IPS-11a (cell line): ENCODE measurements around the gene KMT5C.
A peak's percentile ranks its signal among the peaks of the same experiment; 100 is the strongest.
"Not testable (repeated sequence)": the region's sequence is repeated elsewhere in the genome, so short reads cannot be mapped to it uniquely, and the experiment has no call there.

ENCODE experiments used
- H3K4me3 ChIP-seq: one replicate; pipeline ENCODE4 v1.5.1; 2013; ENCODE audit warnings: low read depth, low read length, control low read depth

KMT5C gene

GRCh38 chr19:55315956-55316525 is 23.6 kb upstream of the KMT5C start:
- no peak overlapping the region for H3K4me3 ChIP-seq

DNA sequence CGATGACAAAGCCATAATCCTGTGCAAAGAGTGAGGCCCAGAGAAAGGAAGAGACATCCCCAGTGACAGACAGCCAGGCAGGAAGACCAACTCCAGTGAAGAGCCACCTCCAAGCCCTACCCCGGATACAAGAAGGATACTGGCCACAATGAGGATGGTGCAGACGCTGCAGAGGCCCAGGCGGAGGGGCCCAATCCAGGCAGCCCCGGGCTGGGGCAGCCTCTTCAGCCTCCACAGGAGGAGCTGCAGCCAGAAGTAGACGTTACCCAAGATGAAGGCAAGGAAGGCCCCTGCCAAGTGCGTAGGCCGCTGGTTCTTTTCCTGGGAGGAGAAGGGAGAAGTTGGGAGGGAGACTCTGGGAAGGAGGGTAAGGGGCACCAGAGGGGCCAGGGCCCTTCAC is 23.0 kb upstream of the KMT5C start:
- H3K4me3 ChIP-seq, result no peak overlapping the region

GRCh38 chr19:55319785-55320184 is 19.9 kb upstream of the KMT5C start:
- H3K4me3 ChIP-seq, result peak overlapping the region; percentile 17

DNA sequence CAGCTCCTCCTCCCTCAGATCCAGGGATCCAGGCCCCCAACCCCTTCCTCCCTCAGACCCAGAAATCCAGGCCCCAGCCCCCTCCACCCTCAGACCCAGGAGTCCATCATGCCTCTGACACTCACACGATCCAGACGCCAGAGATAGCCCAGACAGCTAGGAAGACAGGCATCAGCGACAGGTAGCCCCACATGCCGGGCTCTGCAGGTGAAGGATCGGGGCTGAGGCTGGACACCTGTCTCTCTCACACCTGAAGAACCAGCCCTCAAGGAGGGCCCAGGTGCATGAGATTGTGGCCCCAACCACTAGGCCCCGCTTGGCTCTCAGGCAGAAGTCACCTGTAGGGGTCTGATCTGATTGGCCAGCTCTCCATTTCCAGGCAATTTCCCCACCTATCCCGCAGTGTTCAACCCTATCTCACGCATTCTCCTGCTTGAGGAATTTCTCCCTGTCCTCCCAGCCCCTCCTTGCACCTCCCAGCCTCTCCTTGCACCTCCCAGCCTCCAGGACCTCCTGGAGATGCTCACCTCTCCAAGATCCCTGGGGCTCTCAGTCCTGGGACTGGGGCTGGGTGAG is 18.7 kb upstream of the KMT5C start:
- H3K4me3 ChIP-seq, result no peak overlapping the region

- H3K4me3 ChIP-seq, result no peak overlapping the region
Measured at GRCh38 chr19:55321466-55322137, 18.1 kb upstream of the KMT5C start.

GRCh38 chr19:55322204-55322885 is 17.3 kb upstream of the KMT5C start:
- no peak overlapping the region for H3K4me3 ChIP-seq

- no peak overlapping the region for H3K4me3 ChIP-seq
Measured at GRCh38 chr19:55324662-55325061, 15.0 kb upstream of the KMT5C start.

DNA sequence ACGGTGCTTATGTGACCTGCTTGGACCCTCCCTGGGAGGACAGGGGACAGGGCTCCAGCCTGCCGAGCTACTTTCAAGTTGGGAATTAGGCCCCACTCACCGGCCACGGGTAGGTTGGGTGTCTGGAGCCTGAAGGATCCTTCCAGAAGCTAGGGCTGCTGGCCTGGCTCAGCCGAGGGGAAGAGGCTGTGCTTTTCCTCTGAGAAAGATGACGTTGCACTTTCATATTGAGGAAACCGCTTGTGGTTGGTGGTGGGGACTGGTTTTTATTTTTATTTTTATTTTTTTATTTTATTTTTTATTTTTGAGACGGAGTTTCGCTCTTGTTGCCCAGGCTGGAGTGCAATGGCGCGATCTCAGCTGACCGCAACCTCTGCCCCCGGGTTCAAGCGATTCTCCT is 14.5 kb upstream of the KMT5C start, which contains the start of gene TMEM150B:
Gene TMEM150B (minus strand): TSS at position 170 of the 400 bp plus-strand sequence. CDS start 4,305 bp downstream, outside the sequence.
- no peak within 1 kb of the TSS for H3K4me3 ChIP-seq

DNA sequence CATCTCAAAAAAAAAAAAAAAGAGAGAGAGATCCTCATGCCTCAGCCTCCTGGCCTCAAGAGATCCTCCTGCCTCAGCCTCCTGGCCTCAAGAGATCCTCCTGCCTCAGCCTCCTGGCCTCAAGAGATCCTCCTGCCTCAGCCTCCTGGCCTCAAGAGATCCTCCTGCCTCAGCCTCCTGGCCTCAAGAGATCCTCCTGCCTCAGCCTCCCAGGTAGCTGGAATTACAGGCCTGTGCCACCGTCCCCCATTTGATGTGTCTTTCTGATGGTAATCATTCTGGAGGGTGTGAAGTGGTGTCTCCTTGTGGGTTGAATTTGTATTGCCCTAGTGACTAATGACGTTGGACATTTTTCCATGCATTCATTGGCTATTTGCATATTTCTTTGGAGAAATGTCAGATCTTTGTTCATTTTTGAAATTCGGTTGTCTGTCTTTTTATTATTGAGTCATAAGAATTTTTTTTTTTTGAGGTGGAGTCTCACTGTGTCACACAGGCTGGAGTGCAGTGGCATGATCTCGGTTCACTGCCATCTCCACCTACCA is 10.8 kb upstream of the KMT5C start:
- H3K4me3 ChIP-seq, result not testable (repeated sequence)

DNA sequence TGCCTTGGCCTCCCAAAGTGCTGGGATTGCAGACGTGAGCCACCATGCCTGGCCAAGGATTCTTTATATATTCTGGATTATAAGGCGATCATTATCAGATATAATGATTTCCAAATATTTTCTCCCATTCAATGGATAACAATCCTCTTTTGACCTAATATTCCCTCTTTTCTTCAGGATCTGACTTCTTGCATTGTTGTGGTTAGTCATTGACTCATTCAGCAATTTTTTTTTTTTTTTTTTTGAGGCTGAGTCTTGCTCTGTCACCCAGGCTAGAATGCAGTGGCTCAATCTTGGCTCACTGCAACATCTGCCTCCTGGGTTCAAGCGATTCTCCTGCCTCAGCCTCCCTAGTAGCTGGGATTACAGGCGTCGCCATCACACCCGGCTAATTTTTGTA is 9.9 kb upstream of the KMT5C start:
- H3K4me3 ChIP-seq, result not testable (repeated sequence)

DNA sequence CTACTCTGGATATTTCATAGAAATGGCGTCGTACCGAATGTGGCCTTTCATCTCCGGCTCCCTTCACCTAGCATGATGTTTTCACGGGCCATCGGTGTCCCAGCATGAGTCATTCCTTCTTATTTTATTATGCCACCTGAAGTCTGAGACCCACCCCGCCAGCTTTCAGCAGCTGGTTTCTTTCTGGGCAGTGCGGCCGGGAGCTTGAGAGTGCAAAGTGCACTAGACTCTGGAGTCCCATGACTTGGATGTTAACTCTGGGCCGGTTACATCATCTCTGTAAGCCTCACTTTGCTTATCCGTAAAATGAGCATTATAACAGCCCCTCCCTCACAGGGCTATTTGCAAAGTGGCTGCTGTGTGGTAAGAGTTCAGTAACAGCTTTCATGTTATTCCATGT is 5.8 kb upstream of the KMT5C start:
- H3K4me3 ChIP-seq, result no peak overlapping the region

DNA sequence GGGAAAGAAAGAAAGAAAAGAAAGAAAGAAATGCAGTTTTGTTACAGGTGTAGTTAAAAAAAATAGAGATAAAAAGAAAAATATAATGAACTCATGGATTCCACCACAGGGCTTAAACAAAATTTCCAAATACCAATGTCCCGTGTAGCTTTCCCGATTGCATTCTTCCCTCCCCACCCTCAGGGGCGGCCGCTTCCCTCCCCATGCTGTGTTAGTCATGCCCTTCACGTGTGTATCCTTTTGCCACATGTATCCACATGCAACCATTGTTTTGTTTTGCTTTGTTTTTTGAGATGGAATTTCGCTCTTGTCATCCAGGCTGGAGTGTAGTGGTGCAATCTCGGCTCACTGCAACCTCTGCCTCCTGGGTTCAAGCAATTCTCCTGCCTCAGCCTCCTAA is 3.6 kb upstream of the KMT5C start:
- no peak overlapping the region for H3K4me3 ChIP-seq

DNA sequence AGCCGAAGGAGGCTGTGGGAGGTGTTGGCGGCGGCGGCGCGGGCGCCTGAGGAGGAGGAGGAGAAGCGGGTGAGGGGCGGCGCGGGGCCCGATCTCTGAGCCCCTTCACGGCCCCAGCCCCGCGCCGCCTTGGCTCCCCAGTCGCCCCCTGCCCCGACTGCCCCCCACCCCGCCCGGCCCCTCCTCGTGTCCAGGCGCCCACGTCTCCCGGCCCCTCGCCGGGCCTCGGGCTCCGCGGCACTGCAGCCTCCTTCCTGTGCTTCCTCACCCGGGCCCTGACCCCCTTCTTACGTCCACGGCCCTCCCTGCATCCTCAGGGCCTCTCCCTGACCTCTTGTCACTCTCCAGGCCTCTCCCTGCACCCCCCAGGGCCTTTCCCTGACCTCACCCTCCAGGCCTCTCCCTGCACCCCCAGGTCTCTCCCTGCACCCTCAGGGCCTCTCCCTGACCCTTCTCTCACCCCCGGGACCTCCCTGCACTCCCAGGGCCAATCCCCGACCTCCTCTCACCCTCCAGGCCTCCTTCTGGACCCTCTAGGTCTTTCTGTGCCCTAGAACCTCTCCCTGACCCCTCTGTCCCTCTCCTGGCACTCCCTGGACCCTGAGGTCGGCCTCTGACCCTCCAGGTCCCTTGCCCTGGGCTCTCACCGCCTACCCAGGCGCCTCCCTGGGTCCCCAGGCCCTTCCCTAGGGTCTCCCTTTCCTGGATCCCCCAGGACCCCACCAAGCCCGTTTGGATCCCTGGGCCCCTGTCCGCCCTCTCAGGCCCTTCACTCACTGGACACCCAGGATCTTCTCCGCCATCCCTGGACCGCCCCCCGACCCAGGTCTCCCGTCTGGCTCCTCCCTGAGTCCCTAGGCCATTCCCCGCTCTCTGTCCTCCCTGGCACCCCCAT is 460 bp downstream of the KMT5C start:
- peak overlapping the region; percentile 72 for H3K4me3 ChIP-seq

DNA sequence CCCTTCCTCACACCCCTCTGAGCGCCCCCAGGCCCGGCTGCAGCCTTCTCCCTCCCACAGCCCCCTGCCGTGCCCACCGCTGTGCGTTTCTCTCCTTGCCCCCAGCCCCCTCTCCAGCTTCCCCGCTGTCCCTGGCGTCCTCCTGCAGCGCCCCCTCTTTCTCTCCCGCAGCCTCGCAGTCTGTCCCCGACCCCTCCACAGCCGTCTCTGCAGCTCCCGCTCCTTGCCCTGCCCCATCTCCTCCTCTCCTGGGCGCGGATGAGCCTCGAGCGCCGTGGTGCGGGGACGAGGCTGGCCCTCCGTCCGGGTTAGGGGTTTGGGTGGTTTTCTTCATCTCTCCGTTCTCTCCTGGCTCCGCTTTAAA is 1.1 kb downstream of the KMT5C start:
- peak overlapping the region; percentile 72 for H3K4me3 ChIP-seq

- peak overlapping the region; percentile 72 for H3K4me3 ChIP-seq
Measured at GRCh38 chr19:55341171-55341588, 1.5 kb downstream of the KMT5C start.

- no peak overlapping the region for H3K4me3 ChIP-seq
Measured at GRCh38 chr19:55341595-55342531, 2.2 kb downstream of the KMT5C start.

DNA sequence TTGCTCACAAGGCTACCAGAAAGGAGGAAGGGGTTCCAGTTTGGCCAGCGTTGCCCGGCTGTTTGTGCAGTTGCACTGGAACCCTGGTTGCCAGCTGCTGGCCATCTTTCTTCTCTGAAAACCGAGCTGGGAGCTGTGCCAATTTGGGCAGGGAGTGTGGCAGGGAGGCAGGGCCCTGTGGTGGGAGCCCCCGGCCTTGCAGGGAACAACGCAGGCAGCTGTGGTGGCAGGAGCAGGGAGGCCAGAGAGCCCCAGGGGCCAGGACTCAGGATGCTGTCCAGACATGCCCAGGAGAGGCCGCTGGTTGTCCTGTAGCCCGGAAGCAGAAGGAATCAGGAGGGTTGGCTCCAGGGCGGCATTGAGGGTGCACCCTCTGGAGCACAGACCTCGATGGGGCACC is 4.8 kb downstream of the KMT5C start:
- no peak overlapping the region for H3K4me3 ChIP-seq

DNA sequence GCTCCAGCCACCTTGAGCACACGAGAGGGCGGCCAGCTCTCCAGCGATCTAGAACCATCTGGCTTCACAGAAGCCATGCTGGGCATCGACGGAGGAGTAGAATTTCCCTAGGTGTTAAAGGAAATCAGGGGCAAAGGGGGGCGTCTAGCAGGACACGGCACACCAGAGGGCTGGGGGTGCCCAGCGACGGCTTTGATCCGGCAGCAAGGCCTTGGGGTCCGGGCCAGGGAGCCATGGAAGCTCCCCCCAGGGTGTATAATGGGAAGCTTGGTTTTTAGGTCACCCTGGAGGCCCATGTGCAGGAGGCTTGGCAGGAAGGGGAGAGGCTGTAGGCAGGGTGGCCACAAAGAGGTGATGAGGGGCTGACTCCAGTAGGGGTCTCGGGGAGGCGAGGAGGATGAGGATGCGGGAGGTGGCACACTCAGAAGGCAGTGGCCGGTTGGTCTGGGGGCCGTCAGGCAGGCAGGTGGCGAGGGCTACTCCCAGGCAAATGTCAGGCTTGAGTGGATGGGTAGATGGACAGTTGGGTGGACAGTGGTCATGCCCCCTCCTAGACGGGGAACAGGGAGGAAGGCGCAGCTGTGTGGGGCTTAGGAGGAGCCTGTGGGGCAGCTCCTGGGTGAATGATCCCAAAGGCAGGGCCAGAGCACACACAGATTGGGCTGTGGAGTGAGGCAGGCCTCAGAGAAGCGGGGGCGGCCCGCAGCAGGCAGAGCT is 5.6 kb downstream of the KMT5C start:
- no peak overlapping the region for H3K4me3 ChIP-seq
